ENCODE data around the gene CDK3. TPM values are rescaled to one million over a fixed set of nuclear protein-coding genes. Genes with fewer than 3 reads are reported as not detected.

The CDK3 gene
- total RNA-seq, 6 experiments from 2014 or later: 1.9 to 2.9 (median 2.1) TPM

DNA sequence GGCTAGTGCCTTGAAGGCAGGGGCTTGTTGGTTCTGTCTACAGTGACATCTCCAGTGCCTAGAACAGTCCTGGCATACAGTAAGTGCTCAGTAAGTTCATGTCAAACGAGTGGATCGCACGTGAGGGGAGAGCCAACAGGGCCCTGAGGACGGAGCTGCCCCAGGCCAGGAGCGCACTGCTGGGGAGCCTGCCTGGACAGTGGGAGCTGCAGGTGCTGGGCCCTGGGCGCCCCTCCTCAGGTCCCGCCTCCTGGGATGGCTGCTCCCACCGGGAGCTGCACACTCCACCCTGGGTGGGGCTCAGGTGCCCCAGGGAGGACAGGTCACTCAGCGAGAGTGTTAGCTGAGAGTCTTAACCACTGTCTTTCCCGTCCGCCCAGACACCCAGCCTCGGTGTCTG, 24.6 kb downstream of the CDK3 start:
- Mint-ChIP-seq H3K27ac (no peak overlapping the region), H3K36me3 (ENCODE audit: low read depth) (no peaks in the 10 kb centered on the region), H3K4me3 (no peak overlapping the region), H3K9me3 (no peaks in the 10 kb centered on the region), H3K27me3 (ENCODE audit: insufficient read depth) (peaks cover 10% of the 10 kb centered on the region), H3K4me1 (ENCODE audit: low read depth) (peaks cover 9% of the 10 kb centered on the region)
- DNase-seq: no peak
- TF ChIP-seq, protein P1, sequence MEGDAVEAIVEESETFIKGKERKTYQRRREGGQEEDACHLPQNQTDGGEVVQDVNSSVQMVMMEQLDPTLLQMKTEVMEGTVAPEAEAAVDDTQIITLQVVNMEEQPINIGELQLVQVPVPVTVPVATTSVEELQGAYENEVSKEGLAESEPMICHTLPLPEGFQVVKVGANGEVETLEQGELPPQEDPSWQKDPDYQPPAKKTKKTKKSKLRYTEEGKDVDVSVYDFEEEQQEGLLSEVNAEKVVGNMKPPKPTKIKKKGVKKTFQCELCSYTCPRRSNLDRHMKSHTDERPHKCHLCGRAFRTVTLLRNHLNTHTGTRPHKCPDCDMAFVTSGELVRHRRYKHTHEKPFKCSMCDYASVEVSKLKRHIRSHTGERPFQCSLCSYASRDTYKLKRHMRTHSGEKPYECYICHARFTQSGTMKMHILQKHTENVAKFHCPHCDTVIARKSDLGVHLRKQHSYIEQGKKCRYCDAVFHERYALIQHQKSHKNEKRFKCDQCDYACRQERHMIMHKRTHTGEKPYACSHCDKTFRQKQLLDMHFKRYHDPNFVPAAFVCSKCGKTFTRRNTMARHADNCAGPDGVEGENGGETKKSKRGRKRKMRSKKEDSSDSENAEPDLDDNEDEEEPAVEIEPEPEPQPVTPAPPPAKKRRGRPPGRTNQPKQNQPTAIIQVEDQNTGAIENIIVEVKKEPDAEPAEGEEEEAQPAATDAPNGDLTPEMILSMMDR (IDR thresholded peaks at IDR 0.05): no peak

DNA sequence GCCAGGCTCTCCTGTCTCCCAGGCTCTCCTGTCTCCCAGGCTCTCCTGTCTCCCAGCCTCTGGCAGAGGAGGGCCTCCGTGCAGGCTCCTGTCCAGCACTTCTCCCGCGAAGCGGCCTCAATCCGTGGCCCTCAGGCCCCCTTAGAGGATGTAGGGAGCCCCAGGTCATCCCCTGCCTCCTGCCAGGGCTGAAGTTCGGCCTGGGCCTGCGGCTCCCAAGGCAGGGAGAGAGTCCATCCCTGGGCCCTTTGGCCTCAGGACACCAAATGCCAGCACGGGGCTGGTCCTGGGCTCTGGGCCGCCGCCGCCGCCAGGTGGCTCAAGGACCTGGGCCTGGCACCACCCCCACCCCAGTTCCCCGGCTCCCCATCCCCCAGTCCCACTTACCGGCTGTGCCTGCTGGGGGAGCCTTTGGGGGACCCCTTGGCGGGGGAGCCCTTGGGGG, 26.1 kb downstream of the CDK3 start:
- Mint-ChIP-seq H3K4me3 (no peak overlapping the region), H3K36me3 (ENCODE audit: low read depth) (no peaks in the 10 kb centered on the region), H3K9me3 (no peaks in the 10 kb centered on the region), H3K27ac (no peak overlapping the region), H3K27me3 (ENCODE audit: insufficient read depth) (peaks cover 8% of the 10 kb centered on the region), H3K4me1 (ENCODE audit: low read depth) (peaks cover 9% of the 10 kb centered on the region)
- TF ChIP-seq, protein P1 (IDR thresholded peaks at IDR 0.05): no peak
- no peak for DNase-seq

DNA sequence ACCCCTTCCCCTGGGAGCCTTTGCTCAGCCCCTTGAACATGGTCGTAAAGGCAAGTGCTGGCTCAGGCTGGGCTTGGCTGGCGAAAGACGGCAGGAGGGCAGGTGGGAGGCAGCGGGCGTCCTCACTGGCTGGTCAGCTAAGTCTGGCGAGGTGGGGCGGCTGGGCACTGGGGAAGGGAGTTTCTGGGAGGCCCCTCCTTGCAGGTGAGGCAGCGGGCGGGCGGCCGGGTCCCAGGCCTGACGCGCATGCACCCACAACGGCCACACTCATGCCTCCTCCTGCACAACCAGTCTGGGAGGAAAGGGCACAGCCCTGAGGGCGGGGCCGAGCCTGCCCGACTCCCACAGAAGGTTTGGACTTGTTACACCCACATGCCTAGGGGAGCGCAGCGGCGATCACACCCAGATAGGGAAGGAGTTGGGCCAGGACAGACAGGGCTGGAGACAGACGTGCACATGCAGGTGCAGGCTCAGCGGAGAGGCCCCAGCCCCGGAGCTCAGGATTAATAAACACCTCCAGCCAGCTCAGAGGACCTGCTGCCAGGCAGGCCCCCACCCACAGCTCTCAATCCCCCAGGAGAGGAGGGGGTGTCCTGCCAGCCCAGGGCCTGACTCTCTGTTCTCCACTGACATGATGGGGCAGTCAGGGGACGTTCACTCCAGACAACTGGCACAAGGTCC, 26.6 kb downstream of the CDK3 start, which contains the start of gene EVPL:
TSS of gene EVPL (minus strand) at position 148 of the 681 bp plus-strand sequence. CDS start at position 40, 108 bp downstream.
- no peak for DNase-seq
- H3K27me3 Mint-ChIP-seq (ENCODE audit: insufficient read depth): peaks cover 7% of the 10 kb centered on the region
- H3K4me3 Mint-ChIP-seq: no peak within 1 kb of the TSS
- no peak within 1 kb of the TSS for H3K27ac Mint-ChIP-seq
- H3K36me3 Mint-ChIP-seq (ENCODE audit: low read depth): no peaks in the 10 kb centered on the region
- no peaks in the 10 kb centered on the region for H3K9me3 Mint-ChIP-seq
- peaks cover 9% of the 10 kb centered on the region for H3K4me1 Mint-ChIP-seq (ENCODE audit: low read depth)
- TF ChIP-seq, protein P1 (IDR thresholded peaks at IDR 0.05): no peak

DNA sequence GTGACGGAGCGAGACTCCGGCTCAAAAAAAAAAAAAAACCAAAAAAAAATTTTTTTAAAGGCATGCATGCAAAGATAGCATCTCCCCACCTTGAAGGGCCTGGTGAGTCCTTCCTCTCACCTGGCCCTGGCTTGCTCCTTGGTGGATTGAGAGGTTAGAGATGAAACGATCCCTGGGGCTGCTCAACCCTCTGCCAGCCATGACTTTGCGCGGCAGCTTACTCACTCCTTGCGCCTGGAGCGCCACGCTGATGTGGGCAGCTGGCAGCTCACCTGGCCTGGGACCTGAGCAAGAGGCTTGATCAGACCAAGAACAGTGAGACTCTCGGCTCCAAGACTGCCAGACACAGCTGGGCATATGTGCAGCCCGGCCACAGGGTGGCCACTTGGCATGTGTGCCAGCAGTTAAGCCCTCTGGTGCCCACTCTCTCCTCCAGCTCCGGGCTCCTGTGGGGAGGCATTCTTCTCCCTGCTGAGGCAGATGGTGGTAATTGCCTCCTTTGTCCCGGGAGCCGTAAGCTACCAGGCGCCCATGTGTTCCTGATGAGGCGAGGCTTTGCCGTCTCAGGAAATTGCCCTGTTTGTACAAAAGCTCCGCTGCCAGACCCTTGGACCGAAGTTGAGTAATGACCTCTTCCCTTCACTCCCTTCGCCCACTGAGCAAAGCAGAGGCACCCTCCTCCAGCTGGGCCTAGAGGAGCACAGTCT, 31.6 kb downstream of the CDK3 start:
- no peak for DNase-seq
- H3K9me3 Mint-ChIP-seq: no peaks in the 10 kb centered on the region
- H3K27me3 Mint-ChIP-seq (ENCODE audit: insufficient read depth): peaks cover 2% of the 10 kb centered on the region; the same call in 1 of the 2 replicates
- no peaks in the 10 kb centered on the region for H3K36me3 Mint-ChIP-seq (ENCODE audit: low read depth)
- TF ChIP-seq, protein P1 (IDR thresholded peaks at IDR 0.05): peak; percentile 27; the same call in 1 of the 2 replicates
- H3K27ac Mint-ChIP-seq: no peak overlapping the region
- no peak overlapping the region for H3K4me3 Mint-ChIP-seq
- peaks cover 9% of the 10 kb centered on the region for H3K4me1 Mint-ChIP-seq (ENCODE audit: low read depth)

DNA sequence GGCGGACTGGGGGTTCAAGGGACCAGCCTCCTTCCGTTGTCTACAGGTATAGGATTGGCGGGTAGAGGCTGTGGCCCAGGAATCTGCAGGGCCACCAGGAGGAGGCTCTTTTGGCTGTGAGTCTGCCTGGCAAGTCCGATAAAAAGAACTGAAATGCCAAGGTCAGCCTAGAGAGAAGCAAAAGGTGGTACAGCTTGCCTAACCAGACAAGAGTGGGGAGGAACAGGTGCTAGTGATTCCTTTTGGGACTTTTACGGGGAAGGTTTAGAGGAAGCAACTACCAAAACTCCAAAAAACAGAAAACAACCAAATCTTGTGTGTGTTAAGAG, 32.1 kb downstream of the CDK3 start:
- Mint-ChIP-seq H3K4me3 (no peak overlapping the region), H3K27me3 (ENCODE audit: insufficient read depth) (peaks cover 2% of the 10 kb centered on the region; the same call in 1 of the 2 replicates), H3K9me3 (no peaks in the 10 kb centered on the region), H3K27ac (no peak overlapping the region), H3K4me1 (ENCODE audit: low read depth) (peaks cover 9% of the 10 kb centered on the region), H3K36me3 (ENCODE audit: low read depth) (no peaks in the 10 kb centered on the region)
- DNase-seq: no peak
- TF ChIP-seq, protein P1 (IDR thresholded peaks at IDR 0.05): no peak
